ENCODE measurements around the gene IGFALS.

The IGFALS gene

DNA sequence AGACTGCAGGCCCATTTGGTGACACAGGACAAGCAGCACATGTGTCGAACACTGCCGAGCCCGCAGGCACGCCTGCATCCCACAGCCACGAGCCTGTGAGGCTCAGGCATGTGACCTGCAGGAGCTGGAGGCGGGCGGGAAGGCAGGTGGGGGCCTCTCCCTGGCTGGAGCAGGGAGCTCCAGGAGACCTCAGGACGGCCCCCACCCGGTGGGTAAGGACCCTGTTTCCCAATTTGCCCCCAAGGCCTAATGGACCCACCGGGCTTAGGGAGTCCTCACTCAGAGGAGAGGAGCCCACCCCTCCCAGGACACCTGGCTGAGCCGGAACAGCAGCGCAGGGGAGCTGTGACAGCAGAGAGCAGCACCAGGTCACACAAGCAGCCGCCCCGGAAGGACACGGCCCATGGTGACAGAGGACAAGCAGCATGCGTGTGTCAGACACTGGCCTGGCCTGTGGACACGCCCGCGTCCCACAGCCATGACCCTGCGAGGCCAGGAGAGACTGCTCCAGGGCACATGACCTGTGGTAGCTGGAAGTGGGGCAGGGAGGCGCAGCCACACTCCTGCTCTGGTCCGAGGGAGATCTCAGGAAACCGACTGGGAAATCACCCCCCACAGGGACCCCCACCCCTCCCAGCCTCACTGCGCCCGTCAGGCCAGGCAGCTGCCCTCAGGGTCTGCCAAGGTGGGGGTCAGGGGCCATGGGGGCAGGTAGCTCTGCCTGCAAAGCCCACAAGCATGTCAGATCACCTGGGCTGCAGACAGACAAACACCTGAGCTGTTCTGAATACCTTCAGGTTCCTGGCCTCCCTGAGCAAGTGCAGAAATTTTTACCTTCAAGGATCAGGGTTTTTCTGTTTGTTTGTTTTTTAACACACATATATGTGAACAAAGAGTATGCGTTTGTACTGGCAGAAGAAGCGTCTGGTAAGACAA lies 13.5 kb downstream of the IGFALS start:
- no peak for DNase-seq (ENCODE audit: low spot score)
- no peak overlapping the region for H3K18ac ChIP-seq (ENCODE audit: low read length)
- H2BK120ac ChIP-seq (ENCODE audit: low read depth, low read length) = no peak overlapping the region
- H3K9ac ChIP-seq (ENCODE audit: low read depth, low read length, poor library complexity) = no peak overlapping the region
- peak overlapping the region; percentile 40 for H2AK5ac ChIP-seq (ENCODE audit: low read depth, low read length)
- H3K4me3 ChIP-seq (ENCODE audit: low read length in 2 of 2) = no peak overlapping the region
- no peak overlapping the region for H2AFZ ChIP-seq (ENCODE audit: low read length)
- H3K27ac ChIP-seq (replicated peaks; ENCODE audit: low read length) = no peak overlapping the region
- H3K9me3 ChIP-seq (replicated peaks in 1 of 2; ENCODE audit: control insufficient read depth in 2 of 2, insufficient read depth in 1 of 2, low read depth in 1 of 2, low read length in 2 of 2) = no peaks in the 10 kb centered on the region
- no peak overlapping the region for H2BK5ac ChIP-seq (ENCODE audit: low read length)
- WGBS, 2 donors (ENCODE audit: extremely low coverage in 2 of 2, insufficient read length in 2 of 2, insufficient replicate concordance in 1 of 2) = no CpG with 5 or more reads among the region's 27 CpGs
- H3K27me3 ChIP-seq (ENCODE audit: control insufficient read depth in 3 of 3, insufficient read depth in 3 of 3, low read depth in 1 of 3, low read length in 3 of 3) = no peaks in the 10 kb centered on the region
- no peak overlapping the region for H3K4me2 ChIP-seq (ENCODE audit: insufficient read depth, low read length, poor library complexity, severe bottlenecking)
- H4K91ac ChIP-seq (ENCODE audit: low read depth, low read length, poor library complexity) = no peak overlapping the region
- H2BK12ac ChIP-seq (ENCODE audit: low read length) = peak overlapping the region; percentile 6
- H3K36me3 ChIP-seq (replicated peaks in 1 of 2; ENCODE audit: control insufficient read depth in 2 of 2, insufficient read depth in 2 of 2, low read length in 2 of 2) = peaks cover 32 to 67% of the 10 kb centered on the region in 2 donors
- H3K14ac ChIP-seq (ENCODE audit: low read length) = no peak overlapping the region
- H3K4me1 ChIP-seq (ENCODE audit: control insufficient read depth in 2 of 2, insufficient read depth in 1 of 2, low read depth in 1 of 2, low read length in 2 of 2) = peaks cover 7% of the 10 kb centered on the region in 2 donors
- H3K79me1 ChIP-seq (ENCODE audit: low read depth, low read length) = peaks cover 37% of the 10 kb centered on the region
- H4K8ac ChIP-seq (ENCODE audit: low read depth, low read length) = peak overlapping the region; percentile 65
- no peak overlapping the region for H2BK15ac ChIP-seq (ENCODE audit: low read length)
- H3K4ac ChIP-seq (ENCODE audit: low read length) = no peak overlapping the region
- peak overlapping the region; percentile 97 for H3K23ac ChIP-seq (ENCODE audit: low read depth, low read length, poor library complexity)

DNA sequence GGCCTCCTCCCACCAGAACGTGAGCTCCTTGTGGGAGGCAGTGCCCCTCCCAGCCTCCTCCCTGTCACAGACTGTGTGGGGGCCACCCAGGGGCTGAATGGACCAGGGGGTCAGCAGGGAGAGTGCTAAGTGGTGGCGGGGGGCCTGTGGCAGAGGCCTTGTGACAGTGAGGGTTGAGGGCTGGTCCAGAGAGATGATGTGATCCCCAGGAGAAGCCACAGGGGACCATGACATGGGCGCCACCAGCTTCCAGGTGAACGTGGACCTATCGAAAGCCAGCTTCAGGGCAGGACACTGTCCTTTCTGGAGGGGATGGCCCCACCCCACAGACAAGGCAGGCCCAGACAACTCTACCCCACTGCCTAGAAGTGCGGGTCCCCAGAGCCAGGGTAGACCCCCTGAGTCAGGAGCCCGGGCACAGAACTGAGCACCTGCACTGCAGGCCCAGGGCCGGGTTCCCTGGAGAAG lies 14.2 kb downstream of the IGFALS start:
- Histone ChIP-seq H3K9ac (ENCODE audit: low read depth, low read length, poor library complexity) (no peak overlapping the region), H3K36me3 (replicated peaks in 1 of 2; ENCODE audit: control insufficient read depth in 2 of 2, insufficient read depth in 2 of 2, low read length in 2 of 2) (peaks cover 32 to 69% of the 10 kb centered on the region in 2 donors), H3K9me3 (replicated peaks in 1 of 2; ENCODE audit: control insufficient read depth in 2 of 2, insufficient read depth in 1 of 2, low read depth in 1 of 2, low read length in 2 of 2) (no peaks in the 10 kb centered on the region), H2BK15ac (ENCODE audit: low read length) (no peak overlapping the region), H2AFZ (ENCODE audit: low read length) (no peak overlapping the region), H2AK5ac (ENCODE audit: low read depth, low read length) (peak overlapping the region; percentile 40), H3K4me3 (ENCODE audit: low read length in 2 of 2) (no peak overlapping the region), H3K14ac (ENCODE audit: low read length) (no peak overlapping the region), H3K23ac (ENCODE audit: low read depth, low read length, poor library complexity) (peak overlapping the region; percentile 97), H2BK12ac (ENCODE audit: low read length) (no peak overlapping the region), H4K8ac (ENCODE audit: low read depth, low read length) (peak overlapping the region; percentile 65), H3K4me2 (ENCODE audit: insufficient read depth, low read length, poor library complexity, severe bottlenecking) (no peak overlapping the region), H2BK5ac (ENCODE audit: low read length) (no peak overlapping the region), H3K27me3 (ENCODE audit: control insufficient read depth in 3 of 3, insufficient read depth in 3 of 3, low read depth in 1 of 3, low read length in 3 of 3) (no peaks in the 10 kb centered on the region), H3K27ac (replicated peaks; ENCODE audit: low read length) (no peak overlapping the region), H2BK120ac (ENCODE audit: low read depth, low read length) (no peak overlapping the region), H3K4me1 (ENCODE audit: control insufficient read depth in 2 of 2, insufficient read depth in 1 of 2, low read depth in 1 of 2, low read length in 2 of 2) (peaks cover 7 to 11% of the 10 kb centered on the region in 2 donors), H4K91ac (ENCODE audit: low read depth, low read length, poor library complexity) (no peak overlapping the region), H3K79me1 (ENCODE audit: low read depth, low read length) (peaks cover 34% of the 10 kb centered on the region), H3K18ac (ENCODE audit: low read length) (no peak overlapping the region), H3K4ac (ENCODE audit: low read length) (no peak overlapping the region)
- WGBS, 2 donors (ENCODE audit: extremely low coverage in 2 of 2, insufficient read length in 2 of 2, insufficient replicate concordance in 1 of 2) = no CpG with 5 or more reads among the region's 8 CpGs
- DNase-seq (ENCODE audit: low spot score) = no peak

DNA sequence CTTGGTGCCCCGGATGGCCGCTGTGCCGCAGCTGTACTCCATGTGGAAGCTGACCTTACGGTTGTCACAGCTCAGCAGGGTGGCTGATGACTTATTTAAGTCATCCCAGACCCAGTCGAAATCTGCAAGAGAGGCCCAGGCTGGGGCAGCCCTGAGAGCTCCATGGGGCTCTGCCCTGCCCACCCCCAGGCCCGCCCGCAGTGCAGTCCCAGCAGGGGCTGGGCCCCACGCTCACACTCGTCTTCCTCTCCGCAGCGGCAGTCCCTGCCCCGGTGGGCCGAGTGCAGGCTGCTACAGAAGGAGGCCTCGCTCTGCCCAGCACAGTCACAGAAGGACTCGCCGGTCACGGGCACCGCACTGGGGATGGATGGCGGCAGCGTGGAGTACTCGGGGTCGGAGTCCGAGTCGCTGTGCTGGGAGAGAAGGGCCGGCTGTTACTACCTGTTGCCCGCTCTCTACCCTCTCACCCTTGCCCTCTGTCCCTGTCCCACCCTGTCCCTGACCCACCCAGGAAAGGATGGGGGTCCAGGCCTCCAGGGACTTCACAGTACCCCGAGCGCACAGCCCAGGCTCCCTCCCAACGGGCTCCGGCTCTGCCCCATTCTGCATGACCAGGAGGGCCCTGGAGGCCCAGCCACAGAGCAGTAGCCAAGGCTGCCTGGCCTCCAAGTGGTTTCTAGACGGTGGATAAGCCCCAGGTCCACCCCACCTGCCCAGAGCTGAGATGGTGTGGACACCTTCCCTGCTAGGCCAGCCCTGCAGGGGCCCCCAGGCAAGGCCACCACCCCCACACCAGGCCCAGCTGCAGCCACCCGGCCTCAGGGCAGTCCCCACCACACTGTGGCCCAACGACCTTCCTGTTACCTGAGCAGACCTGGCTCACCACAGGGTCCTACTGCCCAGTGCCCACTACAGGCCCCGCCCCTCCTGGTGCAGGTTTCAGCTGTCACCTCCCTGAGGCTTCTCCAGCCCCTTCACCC lies 15.0 kb downstream of the IGFALS start:
- no peak overlapping the region for H2AFZ ChIP-seq (ENCODE audit: low read length)
- H2BK12ac ChIP-seq (ENCODE audit: low read length) = peak overlapping the region; percentile 41
- no peak for DNase-seq (ENCODE audit: low spot score)
- peaks cover 7 to 15% of the 10 kb centered on the region in 2 donors for H3K4me1 ChIP-seq (ENCODE audit: control insufficient read depth in 2 of 2, insufficient read depth in 1 of 2, low read depth in 1 of 2, low read length in 2 of 2)
- no peak overlapping the region for H3K14ac ChIP-seq (ENCODE audit: low read length)
- H3K18ac ChIP-seq (ENCODE audit: low read length) = no peak overlapping the region
- peak overlapping the region; percentile 96 for H3K23ac ChIP-seq (ENCODE audit: low read depth, low read length, poor library complexity)
- no peak overlapping the region for H3K4me3 ChIP-seq (ENCODE audit: low read length in 2 of 2)
- H3K36me3 ChIP-seq (replicated peaks in 1 of 2; ENCODE audit: control insufficient read depth in 2 of 2, insufficient read depth in 2 of 2, low read length in 2 of 2) = peaks cover 32 to 65% of the 10 kb centered on the region in 2 donors
- no peak overlapping the region for H3K4me2 ChIP-seq (ENCODE audit: insufficient read depth, low read length, poor library complexity, severe bottlenecking)
- no peak overlapping the region for H2AK5ac ChIP-seq (ENCODE audit: low read depth, low read length)
- no CpG with 5 or more reads among the region's 34 CpGs for WGBS, 2 donors (ENCODE audit: extremely low coverage in 2 of 2, insufficient read length in 2 of 2, insufficient replicate concordance in 1 of 2)
- H3K9me3 ChIP-seq (replicated peaks in 1 of 2; ENCODE audit: control insufficient read depth in 2 of 2, insufficient read depth in 1 of 2, low read depth in 1 of 2, low read length in 2 of 2) = no peaks in the 10 kb centered on the region
- no peak overlapping the region for H2BK15ac ChIP-seq (ENCODE audit: low read length)
- H3K27ac ChIP-seq (replicated peaks; ENCODE audit: low read length) = no peak overlapping the region
- H2BK5ac ChIP-seq (ENCODE audit: low read length) = no peak overlapping the region
- H3K27me3 ChIP-seq (ENCODE audit: control insufficient read depth in 3 of 3, insufficient read depth in 3 of 3, low read depth in 1 of 3, low read length in 3 of 3) = no peaks in the 10 kb centered on the region
- H3K79me1 ChIP-seq (ENCODE audit: low read depth, low read length) = peaks cover 38% of the 10 kb centered on the region
- no peak overlapping the region for H2BK120ac ChIP-seq (ENCODE audit: low read depth, low read length)
- H4K8ac ChIP-seq (ENCODE audit: low read depth, low read length) = peak overlapping the region; percentile 43
- H4K91ac ChIP-seq (ENCODE audit: low read depth, low read length, poor library complexity) = no peak overlapping the region
- peak overlapping the region; percentile 78 for H3K9ac ChIP-seq (ENCODE audit: low read depth, low read length, poor library complexity)
- no peak overlapping the region for H3K4ac ChIP-seq (ENCODE audit: low read length)

Data from neuronal stem cell (in vitro differentiated cells).